ENCODE data around the gene SDR42E1. TPM values are rescaled to one million over a fixed set of nuclear protein-coding genes. Genes with fewer than 3 reads are reported as not detected.

SDR42E1 gene
- total and polyA plus RNA-seq, 2 of the 4 experiments (the other 2 are of a cell fraction), result 0.44 to 0.72 TPM

GRCh38 chr16:82016263-82016662 lies 5.0 kb upstream of the SDR42E1 start:
- Histone ChIP-seq H2BK120ac (ENCODE audit: low read depth, low read length) (no peak overlapping the region), H2BK15ac (ENCODE audit: low read depth, low read length) (no peak overlapping the region), H4K8ac (ENCODE audit: low read depth in 2 of 2, low read length in 2 of 2) (no peak overlapping the region), H4K20me1 (ENCODE audit: insufficient read depth, low read length) (no peaks in the 10 kb centered on the region), H2AK9ac (replicated peaks; ENCODE audit: low read depth, low read length, poor library complexity) (no peak overlapping the region), H3K27ac (ENCODE audit: insufficient read depth, low read length) (no peak overlapping the region), H4K5ac (ENCODE audit: low read depth, low read length) (no peak overlapping the region), H2BK5ac (ENCODE audit: low read depth, low read length, poor library complexity, severe bottlenecking) (no peak overlapping the region), H3K4me1 (ENCODE audit: control insufficient read depth, insufficient read depth, low read length) (no peaks in the 10 kb centered on the region), H2AK5ac (ENCODE audit: low read depth, low read length) (no peak overlapping the region), H3K79me1 (ENCODE audit: low read depth in 1 of 2, low read length in 2 of 2) (no peaks in the 10 kb centered on the region), H3K23ac (ENCODE audit: low read depth, low read length) (no peak overlapping the region), H3K27me3 (ENCODE audit: control insufficient read depth, insufficient read depth, low read length) (peaks cover 18% of the 10 kb centered on the region), H3K14ac (replicated peaks; ENCODE audit: low read depth, low read length) (no peak overlapping the region), H2BK20ac (ENCODE audit: low read depth, low read length) (no peak overlapping the region), H3K4me3 (ENCODE audit: insufficient read depth, low read depth, low read length) (no peak overlapping the region), H3K36me3 (ENCODE audit: control insufficient read depth, insufficient read depth, low read length) (no peaks in the 10 kb centered on the region), H3K4ac (ENCODE audit: low read depth, low read length) (no peak overlapping the region), H3K9me1 (ENCODE audit: insufficient read depth, low read length) (no peaks in the 10 kb centered on the region), H4K91ac (ENCODE audit: insufficient read depth, low read depth, low read length) (no peak overlapping the region), H3K18ac (ENCODE audit: low read depth, low read length) (no peak overlapping the region), H2AFZ (replicated peaks; ENCODE audit: low read length, poor library complexity) (no peak overlapping the region), H3K56ac (ENCODE audit: extremely low read depth, insufficient read depth, low read length) (no peak overlapping the region), H3K9ac (ENCODE audit: low read depth, low read length) (no peak overlapping the region), H3K4me2 (ENCODE audit: low read depth, low read length) (peak overlapping the region; percentile 54; the same call in 1 of the 2 replicates), H3K9me3 (ENCODE audit: control insufficient read depth, insufficient read depth, low read length) (no peaks in the 10 kb centered on the region)
- dilution Hi-C loops (cut with HindIII; ENCODE audit: low sequenced_read_pairs, unreplicated experiment), result no loop called here
- POLR2A ChIA-PET (ENCODE audit: unreplicated experiment), result no interaction called here
- BruUV-seq (replicated peaks), result no TSS peak
- DNase-seq (peak; percentile 14), ATAC-seq (ENCODE audit: low read depth) (no peak; the same call in none of the 2 replicates)
- CTCF ChIA-PET, result no interaction called here
- TF ChIP-seq CTCF (conservative IDR thresholded peaks at IDR 0.05; ENCODE audit: low read depth, low read length) (peak; percentile 18; the same call in 1 of the 2 replicates), RAD21 (IDR thresholded peaks at IDR 0.05; ENCODE audit: low read length) (no peak)
- in situ Hi-C loops (cut with MboI; ENCODE audit: low sequenced_read_pairs), result no loop called here
- intact Hi-C loops (cut with micrococcal nuclease), result no loop called here
- no CpG with 5 or more reads among the region's 7 CpGs for WGBS, 2 experiments (ENCODE audit: extremely low coverage in 2 of 2, insufficient read length in 1 of 2)
